Measurements from ENCODE around the gene PINLYP. TPM values are rescaled to one million over a fixed set of nuclear protein-coding genes. Genes with fewer than 3 reads are reported as not detected.

PINLYP gene
- total RNA-seq, 1 experiment from 2014 or later, result not detected

- Histone ChIP-seq H3K27me3 (replicated peaks; ENCODE audit: control insufficient read depth, insufficient read depth, low read length) (no peaks in the 10 kb centered on the region), H3K9me3 (no peaks in the 10 kb centered on the region), H3K4me1 (no peaks in the 10 kb centered on the region), H3K36me3 (ENCODE audit: control insufficient read depth, insufficient read depth, low read length) (no peaks in the 10 kb centered on the region), H3K4me3 (ENCODE audit: low read depth, low read length) (peak overlapping the region; percentile 92)
- TSS peak; percentile 41 for BruUV-seq (replicated peaks)
- no peaks in the 10 kb centered on the region for H3K4me1 Mint-ChIP-seq (ENCODE audit: low read depth, unreplicated experiment)
- POLR2A ChIA-PET, result interaction anchor here (0.5 to 2.1 kb wide), 2 partner anchors 59 to 94 kb away, joined by 3 to 12 read pairs; no protein-coding TSS in a partner anchor
- intact Hi-C loops (cut with micrococcal nuclease; ENCODE audit: unreplicated experiment), result loop anchor here (1.0 kb wide), 1 partner anchor 22 kb away; the partner anchor contains the start of genes IRGQ and ZNF576
- no peak for DNase-seq
- peaks cover 10% of the 10 kb centered on the region for H3K27me3 Mint-ChIP-seq (ENCODE audit: insufficient read depth, unreplicated experiment)
- CTCF ChIA-PET, result interaction anchor here (1.0 to 1.4 kb wide), 3 partner anchors 19 to 22 kb away, joined by 4 to 6 read pairs (median 5); partner anchors contain the start of gene ZNF576
- peak overlapping the region; percentile 96 for H3K27ac Mint-ChIP-seq (ENCODE audit: unreplicated experiment)
- no peaks in the 10 kb centered on the region for H3K9me3 Mint-ChIP-seq (ENCODE audit: unreplicated experiment)
- TF ChIP-seq CTCF (IDR thresholded peaks at IDR 0.05; ENCODE audit: insufficient read depth in 1 of 2, low read depth in 1 of 2, low read length in 1 of 2, severe bottlenecking in 1 of 2, unreplicated experiment in 1 of 2), result no peak
- H3K36me3 Mint-ChIP-seq (ENCODE audit: insufficient read depth, unreplicated experiment), result peaks cover 7% of the 10 kb centered on the region
- H3K4me3 Mint-ChIP-seq (ENCODE audit: unreplicated experiment), result peak overlapping the region; percentile 95
These were observed 1.0 kb upstream of the PINLYP start for GRCh38 chr19:43574424-43575155.

- peak overlapping the region; percentile 30 for H3K4me3 ChIP-seq (ENCODE audit: low read depth, low read length)
- peaks cover 7% of the 10 kb centered on the region for H3K36me3 Mint-ChIP-seq (ENCODE audit: insufficient read depth, unreplicated experiment)
These were observed 616 bp downstream of the PINLYP start for GRCh38 chr19:43575955-43576878.

More at GRCh38 chr19:43575955-43576878, 616 bp downstream of the PINLYP start:
- Mint-ChIP-seq H3K9me3 (ENCODE audit: unreplicated experiment) (no peaks in the 10 kb centered on the region), H3K27me3 (ENCODE audit: insufficient read depth, unreplicated experiment) (peaks cover 10% of the 10 kb centered on the region), H3K4me3 (ENCODE audit: unreplicated experiment) (peak overlapping the region; percentile 95), H3K27ac (ENCODE audit: unreplicated experiment) (peak overlapping the region; percentile 96), H3K4me1 (ENCODE audit: low read depth, unreplicated experiment) (no peaks in the 10 kb centered on the region)
- DNase-seq, result peak in 1 of 2 experiments; percentile 17
- no peaks in the 10 kb centered on the region for H3K9me3 ChIP-seq
- no peaks in the 10 kb centered on the region for H3K27me3 ChIP-seq (replicated peaks; ENCODE audit: control insufficient read depth, insufficient read depth, low read length)
- no peaks in the 10 kb centered on the region for H3K4me1 ChIP-seq
- intact Hi-C loops (cut with micrococcal nuclease; ENCODE audit: unreplicated experiment), result loop anchor here (1.0 kb wide), 1 partner anchor 20 kb away; the partner anchor contains the start of genes IRGQ and ZNF576
- BruUV-seq (replicated peaks), result no TSS peak
- H3K36me3 ChIP-seq (ENCODE audit: control insufficient read depth, insufficient read depth, low read length), result no peaks in the 10 kb centered on the region
- no peak for TF ChIP-seq CTCF (IDR thresholded peaks at IDR 0.05; ENCODE audit: insufficient read depth in 1 of 2, low read depth in 1 of 2, low read length in 1 of 2, severe bottlenecking in 1 of 2, unreplicated experiment in 1 of 2)
- CTCF ChIA-PET, result no interaction called here
- POLR2A ChIA-PET, result interaction anchor here (0.6 to 2.1 kb wide), 3 partner anchors 20 to 148 kb away, joined by 3 to 12 read pairs (median 3); partner anchors contain the start of genes IRGQ and ZNF576

Data from Caco-2 (cell line).